RWPE1 (cell line): ENCODE data around the gene ZNF316.

Experiments
- CTCF ChIA-PET: fragments of 350-600 bp; sonication (Branson Sonifier 250); formaldehyde crosslinking; extraction: SDS; loops from one replicate; lab custom pipeline; 2021; lab: Yijun Ruan, JAX
- POLR2A ChIA-PET: fragments of 400-600 bp; formaldehyde crosslinking; extraction: SDS; loops from one replicate; lab custom pipeline; 2020; ENCODE audit warnings: antibody characterized with exemption; ENCODE audit not compliant: low non-redundant PET; lab: Yijun Ruan, JAX
- DNase-seq: peaks from one replicate; pipeline ENCODE4 v3.0.0; 2012; ENCODE audit warnings: low spot score
- H3K27ac ChIP-seq: fragments of 450-650 bp; 2 replicates; pipeline ENCODE4 v1.5.1; 2017
- TF ChIP-seq, protein P1 (sequence below): fragments of 450-650 bp; conservative IDR thresholded peaks from 2 replicates; pipeline ENCODE4 v1.5.1; 2017; ENCODE audit warnings: low read depth, mild to moderate bottlenecking

ZNF316 gene

DNA sequence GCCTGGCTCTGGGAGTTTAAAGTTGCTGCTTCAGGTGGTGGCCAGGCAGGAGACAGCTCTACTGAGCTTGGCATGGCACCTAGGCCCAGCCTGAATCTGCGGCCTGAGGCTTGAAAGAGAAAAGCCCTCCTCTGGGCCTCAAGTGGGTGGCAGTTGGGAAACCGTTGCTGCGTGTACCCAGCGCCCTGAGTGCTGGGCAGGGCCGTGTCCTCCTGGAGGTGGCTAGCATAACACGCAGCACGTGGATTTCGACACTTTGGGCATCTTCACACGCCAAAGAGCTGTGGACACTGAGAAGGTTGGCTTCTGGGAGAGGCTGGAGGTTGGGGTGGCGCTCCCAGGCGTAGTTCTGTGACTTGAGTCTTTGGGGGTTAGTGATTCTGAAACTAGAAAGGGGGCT, 2.5 kb downstream of the ZNF316 start:
- DNase-seq = no peak
- CTCF ChIA-PET = interaction anchor here (0.6 kb wide), 1 partner anchor 13 kb away, joined by 3 read pairs; no protein-coding TSS in a partner anchor
- TF ChIP-seq, protein P1, sequence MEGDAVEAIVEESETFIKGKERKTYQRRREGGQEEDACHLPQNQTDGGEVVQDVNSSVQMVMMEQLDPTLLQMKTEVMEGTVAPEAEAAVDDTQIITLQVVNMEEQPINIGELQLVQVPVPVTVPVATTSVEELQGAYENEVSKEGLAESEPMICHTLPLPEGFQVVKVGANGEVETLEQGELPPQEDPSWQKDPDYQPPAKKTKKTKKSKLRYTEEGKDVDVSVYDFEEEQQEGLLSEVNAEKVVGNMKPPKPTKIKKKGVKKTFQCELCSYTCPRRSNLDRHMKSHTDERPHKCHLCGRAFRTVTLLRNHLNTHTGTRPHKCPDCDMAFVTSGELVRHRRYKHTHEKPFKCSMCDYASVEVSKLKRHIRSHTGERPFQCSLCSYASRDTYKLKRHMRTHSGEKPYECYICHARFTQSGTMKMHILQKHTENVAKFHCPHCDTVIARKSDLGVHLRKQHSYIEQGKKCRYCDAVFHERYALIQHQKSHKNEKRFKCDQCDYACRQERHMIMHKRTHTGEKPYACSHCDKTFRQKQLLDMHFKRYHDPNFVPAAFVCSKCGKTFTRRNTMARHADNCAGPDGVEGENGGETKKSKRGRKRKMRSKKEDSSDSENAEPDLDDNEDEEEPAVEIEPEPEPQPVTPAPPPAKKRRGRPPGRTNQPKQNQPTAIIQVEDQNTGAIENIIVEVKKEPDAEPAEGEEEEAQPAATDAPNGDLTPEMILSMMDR = no peak
- H3K27ac ChIP-seq = peak overlapping the region; percentile 17
- POLR2A ChIA-PET = interaction anchor here (0.6 kb wide), 1 partner anchor 123 kb away, joined by 3 read pairs; no protein-coding TSS in a partner anchor

DNA sequence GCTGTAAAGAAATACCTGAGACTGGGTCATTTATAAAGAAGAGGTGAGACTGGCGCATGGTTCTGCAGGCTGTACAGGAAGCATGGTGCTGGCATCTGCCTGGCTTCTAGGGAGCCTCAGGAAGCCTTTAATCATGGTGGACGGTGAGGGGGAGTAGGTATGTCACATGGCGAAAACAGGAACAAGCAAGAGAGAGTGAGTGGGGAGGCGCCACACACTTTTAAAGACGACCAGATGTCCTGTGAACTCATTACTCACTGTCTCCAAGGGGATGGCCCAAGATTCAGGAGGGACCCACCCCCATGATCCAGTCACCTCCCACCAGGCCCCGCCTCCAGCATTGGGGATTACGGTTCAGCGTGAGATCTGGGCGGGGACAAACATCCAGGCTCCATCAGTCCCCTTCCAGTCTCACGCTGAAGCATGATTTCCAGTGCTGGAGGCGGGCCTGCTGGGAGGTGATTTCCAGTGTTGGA, 3.2 kb downstream of the ZNF316 start:
- POLR2A ChIA-PET = interaction anchor here (0.5 kb wide), 1 partner anchor 32 kb away, joined by 3 read pairs; no protein-coding TSS in a partner anchor
- TF ChIP-seq, protein P1 = no peak
- CTCF ChIA-PET = no interaction called here
- H3K27ac ChIP-seq = peak overlapping the region; percentile 17
- no peak for DNase-seq

DNA sequence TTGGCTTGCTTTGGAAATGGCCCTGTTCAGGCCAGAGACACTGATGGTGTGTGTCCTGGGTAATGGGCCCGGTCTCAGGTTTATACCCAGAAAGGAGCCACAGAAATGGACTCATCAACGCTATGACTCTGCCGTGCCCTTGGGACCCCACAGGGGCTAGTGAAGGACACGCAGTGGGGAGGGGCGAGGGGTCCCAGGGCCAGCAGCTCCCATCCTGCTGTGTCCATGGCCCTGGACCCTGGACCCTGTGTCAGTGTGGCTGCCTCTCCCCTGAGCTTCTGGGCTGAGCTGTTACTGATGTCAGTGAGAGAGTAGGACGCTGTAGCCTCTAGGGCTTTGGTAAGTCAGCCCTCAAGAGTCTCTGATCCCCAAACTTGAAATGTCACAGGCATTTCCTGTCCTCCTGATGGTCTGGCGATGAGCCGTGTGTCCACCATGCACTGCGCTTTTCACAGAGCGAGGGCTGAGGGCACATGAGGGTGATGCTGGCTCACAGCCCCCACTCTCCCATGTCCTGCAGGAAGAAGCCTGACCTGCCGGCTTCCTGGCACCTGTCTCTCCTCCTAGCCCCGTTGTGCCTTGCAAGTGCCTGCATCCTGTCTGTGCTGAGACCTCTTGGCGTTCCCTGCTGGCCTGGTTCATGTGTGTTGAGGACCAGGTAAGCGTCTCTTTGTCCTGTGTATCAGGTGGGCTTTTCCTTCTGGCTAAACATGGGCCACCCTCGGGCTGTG, 4.4 kb downstream of the ZNF316 start:
- DNase-seq = no peak
- ChIA-PET CTCF (interaction anchor here (0.5 kb wide), 1 partner anchor 26 kb away, joined by 3 read pairs; the partner anchor contains the start of gene ZNF853), POLR2A (no interaction called here)
- TF ChIP-seq, protein P1 = no peak
- H3K27ac ChIP-seq = peak overlapping the region; percentile 17; the same call in 1 of the 2 replicates

DNA sequence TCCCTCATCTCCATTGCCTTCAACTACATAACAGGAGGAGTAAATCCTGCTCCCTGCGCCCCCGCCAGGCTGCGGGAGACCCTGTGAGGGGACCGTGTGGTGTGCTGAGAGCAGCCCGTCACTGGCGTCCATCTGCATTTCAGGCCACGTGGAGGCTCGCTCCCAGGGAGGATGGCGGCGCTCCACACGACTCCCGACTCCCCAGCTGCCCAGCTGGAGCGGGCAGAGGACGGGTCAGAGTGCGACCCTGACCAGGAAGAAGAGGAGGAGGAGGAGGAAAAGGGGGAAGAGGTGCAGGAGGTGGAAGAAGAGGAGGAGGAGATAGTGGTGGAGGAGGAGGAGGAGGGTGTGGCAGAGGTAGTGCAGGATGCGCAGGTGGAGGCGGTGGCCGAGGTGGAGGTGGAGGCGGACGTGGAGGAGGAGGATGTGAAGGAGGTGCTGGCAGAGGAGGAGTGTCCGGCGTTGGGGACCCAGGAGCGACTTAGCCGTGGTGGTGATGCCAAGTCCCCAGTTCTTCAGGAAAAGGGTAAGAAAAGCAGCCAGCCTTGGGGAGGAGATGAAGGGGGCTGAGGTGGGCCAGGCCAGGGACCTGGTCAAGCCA, 5.2 kb downstream of the ZNF316 start:
- POLR2A ChIA-PET = no interaction called here
- no peak for DNase-seq
- CTCF ChIA-PET = no interaction called here
- TF ChIP-seq, protein P1 = no peak
- H3K27ac ChIP-seq = no peak overlapping the region

DNA sequence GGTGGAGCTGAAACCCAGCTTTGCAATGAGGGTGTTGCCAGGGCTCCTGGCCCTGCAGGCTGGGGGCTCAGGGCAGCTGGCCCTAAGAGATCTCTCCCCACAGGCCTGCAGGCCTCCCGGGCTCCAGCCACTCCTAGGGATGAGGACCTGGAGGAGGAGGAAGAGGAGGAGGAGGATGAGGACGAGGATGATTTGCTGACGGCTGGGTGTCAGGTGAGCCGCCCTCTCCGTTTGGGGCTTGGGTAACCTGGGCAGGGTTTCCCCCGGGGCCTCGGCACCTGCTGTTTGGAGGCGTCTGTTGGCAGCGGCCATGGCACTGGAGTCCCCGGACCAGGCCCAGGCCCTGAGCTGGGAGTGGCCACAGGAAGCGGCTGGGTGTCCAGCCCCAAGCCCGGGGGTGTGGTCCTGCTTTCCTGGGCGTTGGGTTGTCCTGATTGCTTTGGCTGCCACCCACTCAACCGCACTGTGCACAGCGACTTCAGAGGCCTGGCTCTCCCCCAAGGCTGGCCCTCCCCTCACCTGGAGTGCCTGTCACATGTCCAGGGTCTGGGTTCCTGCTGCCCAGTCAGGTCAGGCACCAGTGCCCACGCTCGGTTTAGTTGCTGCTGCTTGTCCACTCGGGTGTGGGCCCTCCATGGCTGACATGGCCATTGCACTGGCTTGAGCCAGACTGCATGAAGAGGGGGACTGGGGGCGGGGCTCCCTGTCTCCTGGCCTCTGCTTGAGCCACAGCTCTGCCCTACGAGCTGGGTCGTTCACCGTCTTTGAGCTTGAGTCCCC, 5.9 kb downstream of the ZNF316 start:
- no peak overlapping the region for H3K27ac ChIP-seq
- POLR2A ChIA-PET = no interaction called here
- TF ChIP-seq, protein P1 = no peak
- DNase-seq = no peak
- CTCF ChIA-PET = no interaction called here

DNA sequence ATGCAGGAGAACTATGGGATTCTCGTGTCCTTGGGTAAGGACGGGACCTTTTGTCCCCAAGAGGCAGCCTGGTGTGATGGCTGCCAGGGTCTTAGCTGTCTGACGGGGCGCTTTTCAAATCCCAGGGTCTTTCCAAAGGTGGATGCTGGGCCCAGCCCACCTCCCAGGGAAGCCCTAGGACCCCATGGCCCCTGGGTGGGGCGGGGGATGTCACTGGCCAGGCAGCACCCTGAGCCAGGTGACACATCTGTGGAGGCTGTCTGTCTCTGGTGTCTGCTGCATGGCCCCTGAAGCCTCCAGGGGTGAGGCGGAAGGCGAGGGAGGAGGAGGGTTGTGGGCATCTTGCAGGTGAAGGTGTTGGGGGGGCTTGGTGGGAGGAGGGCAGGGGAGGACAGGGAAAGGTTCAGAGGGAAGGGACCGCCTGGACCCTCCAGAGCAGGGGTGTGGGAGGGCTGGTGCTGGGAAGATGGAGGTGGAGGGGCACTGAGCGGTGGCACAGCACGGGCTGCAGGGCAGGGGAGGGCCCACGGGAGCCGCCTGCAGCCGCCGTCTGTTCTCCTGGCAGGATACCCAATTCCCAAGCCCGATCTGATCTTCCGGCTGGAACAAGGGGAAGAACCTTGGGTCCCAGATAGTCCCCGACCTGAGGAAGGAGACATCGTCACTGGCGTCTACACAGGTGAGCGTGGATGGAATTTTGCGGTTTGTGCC, 7.0 kb downstream of the ZNF316 start:
- H3K27ac ChIP-seq = no peak overlapping the region
- CTCF ChIA-PET = no interaction called here
- no peak for DNase-seq
- POLR2A ChIA-PET = no interaction called here
- TF ChIP-seq, protein P1 = no peak
